Measurements from ENCODE around the gene C12orf50.

C12orf50 gene

DNA sequence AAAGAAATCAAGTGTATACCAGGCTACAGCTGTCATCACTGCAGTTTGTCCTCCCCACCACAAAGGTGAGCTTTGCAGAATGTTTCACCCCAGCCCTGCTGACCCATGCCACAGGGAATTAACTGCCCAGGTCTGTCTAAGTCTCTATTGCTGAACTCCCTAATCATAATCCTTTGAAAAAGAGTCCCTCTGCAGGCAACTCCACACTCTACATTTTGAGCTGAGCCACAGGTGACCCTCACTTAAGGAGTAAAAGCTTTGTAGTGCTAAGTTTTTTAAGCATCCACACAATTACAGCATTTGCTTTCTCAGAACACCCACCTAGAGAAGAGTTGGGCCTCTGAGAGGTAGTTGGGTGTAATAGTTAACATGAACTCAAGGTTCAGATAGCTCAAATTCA, 90.0 kb downstream of the C12orf50 start:
- DNase-seq (ENCODE audit: low read depth): no peak

DNA sequence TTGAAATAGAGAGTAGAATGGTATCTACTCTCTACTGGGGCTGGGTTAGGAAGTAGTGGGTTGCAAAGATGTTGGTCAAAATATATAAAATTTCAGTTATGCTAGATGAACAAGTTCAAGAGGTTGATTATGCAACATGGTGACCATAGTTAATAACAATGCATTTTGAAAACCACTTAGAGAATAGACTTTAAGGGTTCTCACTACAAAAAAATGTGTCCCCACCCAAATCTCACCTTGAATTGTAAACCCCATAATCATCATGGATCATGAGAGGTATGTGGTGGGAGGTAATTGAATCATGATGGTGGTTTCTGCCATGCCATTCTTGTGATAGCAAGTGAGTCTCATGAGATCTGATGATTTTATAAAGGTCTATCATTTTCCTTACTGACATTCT, 94.0 kb downstream of the C12orf50 start:
- TF ChIP-seq, protein P1, sequence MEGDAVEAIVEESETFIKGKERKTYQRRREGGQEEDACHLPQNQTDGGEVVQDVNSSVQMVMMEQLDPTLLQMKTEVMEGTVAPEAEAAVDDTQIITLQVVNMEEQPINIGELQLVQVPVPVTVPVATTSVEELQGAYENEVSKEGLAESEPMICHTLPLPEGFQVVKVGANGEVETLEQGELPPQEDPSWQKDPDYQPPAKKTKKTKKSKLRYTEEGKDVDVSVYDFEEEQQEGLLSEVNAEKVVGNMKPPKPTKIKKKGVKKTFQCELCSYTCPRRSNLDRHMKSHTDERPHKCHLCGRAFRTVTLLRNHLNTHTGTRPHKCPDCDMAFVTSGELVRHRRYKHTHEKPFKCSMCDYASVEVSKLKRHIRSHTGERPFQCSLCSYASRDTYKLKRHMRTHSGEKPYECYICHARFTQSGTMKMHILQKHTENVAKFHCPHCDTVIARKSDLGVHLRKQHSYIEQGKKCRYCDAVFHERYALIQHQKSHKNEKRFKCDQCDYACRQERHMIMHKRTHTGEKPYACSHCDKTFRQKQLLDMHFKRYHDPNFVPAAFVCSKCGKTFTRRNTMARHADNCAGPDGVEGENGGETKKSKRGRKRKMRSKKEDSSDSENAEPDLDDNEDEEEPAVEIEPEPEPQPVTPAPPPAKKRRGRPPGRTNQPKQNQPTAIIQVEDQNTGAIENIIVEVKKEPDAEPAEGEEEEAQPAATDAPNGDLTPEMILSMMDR (conservative IDR thresholded peaks at IDR 0.05; ENCODE audit: low read depth, low read length): no peak
- H3K4me3 ChIP-seq (ENCODE audit: low read depth, low read length): no peak overlapping the region
- DNase-seq (ENCODE audit: low read depth): no peak

More for the DNA sequence above, 90.0 kb downstream of the C12orf50 start:
- H3K4me3 ChIP-seq (ENCODE audit: low read depth, low read length): no peak overlapping the region
- TF ChIP-seq, protein P1 (conservative IDR thresholded peaks at IDR 0.05; ENCODE audit: low read depth, low read length): no peak

DNA sequence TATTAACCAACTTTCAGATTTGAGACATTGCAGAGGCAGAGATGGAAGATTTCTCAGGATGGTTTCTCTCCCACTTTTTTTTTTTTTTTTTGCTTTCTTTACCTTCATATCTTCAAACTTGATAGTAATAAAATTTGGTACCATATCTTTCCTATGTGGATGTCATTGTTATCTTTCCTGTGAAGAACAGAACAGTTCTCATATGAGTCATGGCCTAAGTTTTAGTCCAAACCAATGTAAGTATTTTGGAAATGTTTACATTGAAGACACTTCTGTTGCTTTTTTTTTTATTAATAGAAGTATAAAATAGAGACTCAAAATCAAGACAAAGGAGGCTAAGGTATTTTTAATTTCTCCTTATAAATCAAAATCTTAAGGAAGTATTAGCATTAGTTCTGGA, 95.2 kb downstream of the C12orf50 start:
- no peak for DNase-seq (ENCODE audit: low read depth)
- no peak overlapping the region for H3K4me3 ChIP-seq (ENCODE audit: low read depth, low read length)
- TF ChIP-seq, protein P1 (conservative IDR thresholded peaks at IDR 0.05; ENCODE audit: low read depth, low read length): no peak

DNA sequence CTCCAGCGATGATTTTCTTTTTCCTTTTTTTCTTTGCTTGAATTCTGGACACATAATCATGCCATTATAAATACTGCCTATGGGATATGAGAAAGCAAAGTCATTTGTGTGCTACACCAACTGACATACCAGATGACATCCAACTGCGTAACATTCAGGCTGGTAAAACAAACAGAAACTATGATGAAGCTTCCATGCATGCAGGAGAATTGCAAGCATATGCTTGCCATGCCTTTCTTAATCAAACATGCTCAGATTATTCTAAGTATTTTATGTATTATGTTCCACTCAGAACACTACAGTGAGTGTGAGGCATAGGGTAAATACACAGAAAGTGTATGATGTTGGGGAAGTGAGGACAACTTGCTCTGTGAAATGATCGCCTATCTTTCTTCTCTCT, 97.4 kb downstream of the C12orf50 start:
- TF ChIP-seq, protein P1 (conservative IDR thresholded peaks at IDR 0.05; ENCODE audit: low read depth, low read length): no peak
- peak; percentile 52 for DNase-seq (ENCODE audit: low read depth)
- no peak overlapping the region for H3K4me3 ChIP-seq (ENCODE audit: low read depth, low read length)

DNA sequence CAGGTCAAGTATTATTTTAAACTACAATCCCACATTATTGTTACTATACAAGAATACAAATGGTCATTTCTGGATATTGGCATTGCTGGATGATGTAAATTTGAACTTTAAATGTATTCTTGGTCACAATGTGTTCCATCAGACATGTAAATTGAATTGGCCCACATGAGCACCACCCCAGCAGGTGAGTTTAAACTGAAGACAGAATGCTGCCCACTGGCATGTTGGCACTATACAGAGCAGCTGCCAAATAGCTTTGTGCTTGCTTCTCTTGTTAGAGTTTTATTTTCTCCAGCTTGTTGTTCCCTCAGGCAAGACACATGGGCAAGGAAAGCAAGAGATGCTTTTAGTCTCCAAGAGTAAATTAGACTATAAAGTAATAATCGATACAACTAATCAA, 98.6 kb downstream of the C12orf50 start:
- TF ChIP-seq, protein P1 (conservative IDR thresholded peaks at IDR 0.05; ENCODE audit: low read depth, low read length): no peak
- no peak for DNase-seq (ENCODE audit: low read depth)
- no peak overlapping the region for H3K4me3 ChIP-seq (ENCODE audit: low read depth, low read length)

Data from choroid plexus epithelial cell (primary cell).